SHP77 treated with DMSO at 0.1 percent for 48 hours (cell line): ENCODE data around the gene GNAL.

Experiments
- DNase-seq: peaks from one replicate; lab custom pipeline; 2025; lab: John Stamatoyannopoulos, UW

Gene GNAL

GRCh38 chr18:11726556-11726955, 37.5 kb downstream of the GNAL start:
- DNase-seq: no peak

GRCh38 chr18:11728249-11728648, 39.2 kb downstream of the GNAL start:
- DNase-seq: no peak

- no peak for DNase-seq
These were observed 40.5 kb downstream of the GNAL start for GRCh38 chr18:11729556-11729955.

DNA sequence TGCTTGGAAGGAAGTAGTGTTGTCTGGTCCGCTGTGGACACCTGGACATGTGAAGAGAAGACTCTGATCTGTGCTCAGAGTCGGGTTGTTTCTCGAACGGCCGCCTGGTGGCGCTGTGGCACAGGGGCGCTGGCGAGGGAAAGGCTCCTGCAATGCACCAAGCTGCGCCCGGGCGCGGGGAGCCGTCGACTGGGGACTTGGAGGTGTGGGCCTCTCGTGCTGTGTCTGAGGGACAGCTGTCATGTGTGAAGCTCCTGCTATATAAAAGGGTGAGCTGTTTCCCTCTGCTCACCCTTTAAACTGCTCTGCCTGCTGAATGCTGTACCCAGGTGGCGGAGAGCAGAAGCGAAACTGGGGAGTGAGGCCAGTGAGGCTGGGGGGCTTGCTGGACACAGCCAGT, 44.0 kb downstream of the GNAL start:
- no peak for DNase-seq

GRCh38 chr18:11736656-11737055, 47.6 kb downstream of the GNAL start:
- no peak for DNase-seq

DNA sequence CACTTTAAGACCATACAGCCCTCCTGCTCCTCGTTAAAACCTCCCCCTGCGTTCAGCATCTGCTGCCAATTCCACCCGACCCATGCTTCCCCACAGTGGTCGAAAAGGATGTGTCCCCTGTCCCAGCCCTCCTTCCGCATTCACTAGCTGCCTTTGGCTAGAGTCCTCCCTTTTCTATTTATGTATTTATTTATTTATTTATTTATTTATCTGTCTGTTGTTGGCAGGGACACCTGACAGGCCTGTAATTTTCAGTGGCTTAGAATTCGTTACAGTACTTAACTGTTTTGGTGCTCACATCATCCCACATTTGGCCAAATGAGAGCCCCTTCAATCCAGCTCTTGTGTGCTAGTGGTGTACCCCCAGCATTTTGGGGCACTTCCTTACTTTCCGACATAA, 50.8 kb downstream of the GNAL start:
- DNase-seq: no peak

- DNase-seq: no peak
These were observed 51.4 kb downstream of the GNAL start for GRCh38 chr18:11740461-11740860.

- no peak for DNase-seq
These were observed 52.6 kb downstream of the GNAL start for GRCh38 chr18:11741505-11742145.

GRCh38 chr18:11745521-11745920, 56.5 kb downstream of the GNAL start:
- DNase-seq: no peak

DNA sequence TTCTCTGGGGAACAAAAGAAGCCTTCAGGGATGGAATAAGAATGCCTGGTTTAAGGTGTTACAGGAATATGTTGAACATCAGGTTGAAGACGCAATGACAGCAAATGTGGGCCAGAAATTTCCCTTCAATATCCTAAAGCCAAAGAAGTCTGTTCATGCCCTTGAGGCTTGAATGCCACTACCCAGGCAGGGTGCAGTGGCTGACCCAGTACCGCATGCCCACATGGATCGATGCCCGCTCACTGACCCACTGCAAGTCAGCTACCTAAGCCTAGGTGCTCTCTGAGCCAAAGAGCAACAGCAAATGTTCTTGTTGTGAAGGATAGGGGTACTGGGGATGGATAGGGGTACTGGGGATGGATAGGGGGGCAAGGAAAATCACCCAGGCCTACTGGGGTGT, 58.2 kb downstream of the GNAL start:
- DNase-seq: no peak

- no peak for DNase-seq
These were observed 58.7 kb downstream of the GNAL start for GRCh38 chr18:11747731-11748130.

- no peak for DNase-seq
These were observed 60.2 kb downstream of the GNAL start for GRCh38 chr18:11749305-11749704.

DNA sequence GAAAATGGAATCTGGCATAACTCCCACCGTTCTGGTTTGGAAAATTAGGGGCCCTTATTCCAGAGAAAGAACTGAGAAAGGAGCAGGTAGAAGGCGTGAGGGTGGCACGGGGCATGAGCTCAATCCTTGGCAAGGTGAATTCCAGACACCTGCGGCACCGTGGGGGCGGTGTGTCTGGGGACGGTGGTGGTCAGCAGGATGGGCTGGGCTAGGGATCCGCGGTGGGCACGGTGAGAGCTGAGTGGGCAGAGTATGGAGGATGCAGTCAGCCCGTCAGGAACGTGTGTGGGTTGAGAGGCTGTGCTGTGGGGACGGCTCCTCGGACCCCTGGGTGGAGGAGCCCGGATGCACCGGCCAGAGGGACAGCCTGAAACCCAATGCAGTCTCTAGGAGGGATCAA, 61.1 kb downstream of the GNAL start:
- DNase-seq: no peak

- no peak for DNase-seq
These were observed 61.7 kb downstream of the GNAL start for GRCh38 chr18:11750581-11751310.

- no peak for DNase-seq
These were observed 62.5 kb downstream of the GNAL start for GRCh38 chr18:11751341-11752115.

GRCh38 chr18:11752116-11752911, 63.2 kb downstream of the GNAL start:
- DNase-seq: no peak

GRCh38 chr18:11754979-11755378, 65.9 kb downstream of the GNAL start:
- DNase-seq: no peak

GRCh38 chr18:11757084-11757590, 68.1 kb downstream of the GNAL start:
- no peak for DNase-seq

GRCh38 chr18:11759456-11759855, 70.4 kb downstream of the GNAL start:
- no peak for DNase-seq

DNA sequence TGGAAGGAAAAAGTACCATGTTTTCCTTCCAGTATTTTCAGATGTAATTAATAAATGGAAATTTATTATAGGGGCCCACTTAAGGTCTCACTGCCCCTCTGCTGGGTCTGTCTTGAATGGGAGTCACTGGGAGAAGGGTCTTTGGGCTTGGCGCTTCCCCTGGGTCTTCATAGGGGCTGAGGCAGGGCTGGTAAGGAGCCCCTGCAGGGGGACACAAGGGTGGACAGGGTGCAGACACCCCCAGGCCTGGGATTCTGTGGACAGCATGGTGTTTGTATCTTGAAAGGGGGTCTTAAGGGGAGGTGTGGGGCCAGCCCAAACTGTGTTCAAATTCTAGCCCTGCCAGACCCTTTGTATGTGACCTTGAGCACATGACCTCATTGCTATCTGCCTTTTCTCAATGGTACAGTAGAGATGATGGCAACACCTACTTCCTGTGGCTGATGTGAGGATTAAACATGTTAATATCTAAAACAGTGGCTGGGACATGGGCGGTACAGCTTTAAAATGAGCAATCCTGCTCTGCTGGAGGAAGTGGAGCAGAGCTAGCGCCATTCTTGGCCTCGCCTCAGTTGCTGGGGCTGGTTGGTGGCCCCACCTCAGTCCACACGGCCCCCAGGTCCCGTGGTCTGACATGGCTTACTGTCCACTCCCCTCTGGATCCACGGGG, 71.6 kb downstream of the GNAL start:
- no peak for DNase-seq

DNA sequence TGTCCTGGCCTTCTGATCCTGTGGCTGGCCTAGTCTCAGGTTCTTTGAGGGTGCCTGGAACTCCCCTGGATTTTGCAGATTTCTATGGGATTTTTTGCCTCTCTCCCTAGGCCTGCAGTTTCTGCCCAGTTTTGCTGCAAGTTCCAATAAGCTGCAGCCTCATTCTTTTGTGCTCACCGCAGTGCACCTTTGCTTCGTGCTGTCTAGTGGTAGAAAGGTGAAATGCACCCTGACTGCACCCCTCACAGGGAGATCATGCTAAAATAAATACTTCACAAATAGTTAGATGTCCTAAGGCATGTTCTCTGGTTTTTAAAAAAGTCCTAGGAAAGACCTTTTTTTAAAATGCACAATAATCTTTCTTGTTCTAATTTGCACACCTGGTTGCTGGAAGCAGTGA, 72.5 kb downstream of the GNAL start:
- DNase-seq: no peak

DNA sequence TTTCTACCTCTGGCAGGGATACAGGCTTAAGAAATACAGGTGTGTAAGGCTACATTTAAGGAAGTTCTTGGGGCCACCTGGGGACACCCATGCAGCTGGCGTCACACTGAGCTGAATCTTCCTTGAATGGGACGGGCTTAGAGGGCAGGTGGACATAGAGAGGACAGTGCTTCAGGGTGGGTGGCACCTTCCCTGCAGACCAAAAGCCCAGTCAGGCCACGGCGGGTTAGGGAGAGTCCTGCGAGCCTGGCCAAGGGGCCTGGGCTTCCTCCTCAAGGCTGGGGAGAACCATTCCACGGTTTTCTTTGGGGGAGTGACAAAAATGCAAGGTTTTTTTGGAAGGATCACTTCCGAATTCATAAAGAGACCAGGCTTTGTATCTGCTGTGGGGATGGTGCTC, 73.4 kb downstream of the GNAL start:
- no peak for DNase-seq
